ENCODE measurements around the gene TMEM238.

TMEM238 gene

GRCh38 chr19:55354698-55355212 is 29.3 kb downstream of the TMEM238 start, which contains the start of gene COX6B2:
TSS of gene COX6B2 (minus strand) at chr19:55354719. CDS start at chr19:55354521, 198 bp downstream.
- no peak for DNase-seq

- peak; percentile 36 for DNase-seq
Observed at GRCh38 chr19:55353803-55354697, 30.0 kb downstream of the TMEM238 start.

GRCh38 chr19:55353356-55353802 is 30.7 kb downstream of the TMEM238 start:
- no peak for DNase-seq

GRCh38 chr19:55352549-55353145 is 31.4 kb downstream of the TMEM238 start:
- no peak for DNase-seq

GRCh38 chr19:55352040-55352439 is 32.1 kb downstream of the TMEM238 start:
- no peak for DNase-seq

GRCh38 chr19:55350620-55351315 is 33.3 kb downstream of the TMEM238 start:
- no peak for DNase-seq

GRCh38 chr19:55348317-55349034 is 35.6 kb downstream of the TMEM238 start:
- no peak for DNase-seq

- DNase-seq: no peak
Observed at GRCh38 chr19:55347442-55348009, 36.6 kb downstream of the TMEM238 start.

- no peak for DNase-seq
Observed at GRCh38 chr19:55346725-55347441, 37.2 kb downstream of the TMEM238 start.

- DNase-seq: no peak
Observed at GRCh38 chr19:55345818-55346724, 38.0 kb downstream of the TMEM238 start.

GRCh38 chr19:55345101-55345817 is 38.8 kb downstream of the TMEM238 start:
- no peak for DNase-seq

- DNase-seq: no peak
Observed at GRCh38 chr19:55344444-55344843, 39.6 kb downstream of the TMEM238 start.

- no peak for DNase-seq
Observed at GRCh38 chr19:55341595-55342531, 42.2 kb downstream of the TMEM238 start.

- no peak for DNase-seq
Observed at GRCh38 chr19:55341171-55341588, 42.9 kb downstream of the TMEM238 start.

GRCh38 chr19:55340784-55341147 is 43.3 kb downstream of the TMEM238 start:
- DNase-seq: no peak

- DNase-seq: no peak
Observed at GRCh38 chr19:55339889-55340783, 44.0 kb downstream of the TMEM238 start.
